ENCODE data around the gene NAB2.

The NAB2 gene

GRCh38 chr12:57094208-57095160 is 5.6 kb downstream of the NAB2 start:
- no peak for DNase-seq

- DNase-seq = no peak
These were observed 6.5 kb downstream of the NAB2 start for GRCh38 chr12:57095440-57095839.

GRCh38 chr12:57096099-57096572 is 7.2 kb downstream of the NAB2 start:
- DNase-seq = no peak

GRCh38 chr12:57096748-57097553 is 8.0 kb downstream of the NAB2 start:
- DNase-seq = no peak

- DNase-seq = no peak
These were observed 8.6 kb downstream of the NAB2 start for GRCh38 chr12:57097554-57097835.

GRCh38 chr12:57098546-57098945 is 9.6 kb downstream of the NAB2 start:
- DNase-seq = no peak

- no peak for DNase-seq
These were observed 10.3 kb downstream of the NAB2 start for GRCh38 chr12:57099047-57099714.

GRCh38 chr12:57099766-57100165 is 10.9 kb downstream of the NAB2 start:
- no peak for DNase-seq

- no peak for DNase-seq
These were observed 13.2 kb downstream of the NAB2 start for GRCh38 chr12:57101892-57102695.

- DNase-seq = no peak
These were observed 14.9 kb downstream of the NAB2 start for GRCh38 chr12:57103856-57104255.

GRCh38 chr12:57104292-57104910 is 15.5 kb downstream of the NAB2 start:
- DNase-seq = no peak

- no peak for DNase-seq
These were observed 16.3 kb downstream of the NAB2 start for GRCh38 chr12:57105011-57105753.

- DNase-seq = no peak
These were observed 17.3 kb downstream of the NAB2 start for GRCh38 chr12:57106021-57106708.

- DNase-seq = no peak
These were observed 18.7 kb downstream of the NAB2 start for GRCh38 chr12:57107456-57108155.

- DNase-seq = no peak
These were observed 20.5 kb downstream of the NAB2 start for GRCh38 chr12:57109207-57110103.

- DNase-seq = peak; percentile 61 to 70 (median 69)
These were observed 21.5 kb downstream of the NAB2 start for GRCh38 chr12:57110104-57111030.

GRCh38 chr12:57111031-57111734 is 22.3 kb downstream of the NAB2 start, which contains the start of gene STAT6:
Gene STAT6, minus strand, starts transcription at chr12:57111362. Its CDS starts 3,084 bp downstream, at chr12:57108278.
- DNase-seq = peak; percentile 72 to 92 (median 82)

All from T-helper 1 cell (primary cell).